ENCODE data around the gene GALNT1.

GRCh38 chr18:35578936-35579335 is 2.6 kb upstream of the GALNT1 start:
- TF ChIP-seq RAD21 (IDR thresholded peaks at IDR 0.05; ENCODE audit: low read length) (no peak), CTCF (conservative IDR thresholded peaks at IDR 0.05; ENCODE audit: low read depth, low read length) (no peak), MXI1 (IDR thresholded peaks at IDR 0.05; ENCODE audit: borderline replicate concordance, low read depth, low read length) (no peak), MAZ (IDR thresholded peaks at IDR 0.05; ENCODE audit: borderline replicate concordance, low read depth, low read length) (no peak), RFX5 (IDR thresholded peaks at IDR 0.05; ENCODE audit: low read depth, low read length) (no peak), SMC3 (IDR thresholded peaks at IDR 0.05; ENCODE audit: low read depth, low read length) (no peak), USF2 (IDR thresholded peaks at IDR 0.05; ENCODE audit: low read depth, low read length) (no peak), CHD1 (IDR thresholded peaks at IDR 0.05; ENCODE audit: low read depth, low read length) (no peak), POLR2A (IDR thresholded peaks at IDR 0.05; ENCODE audit: low read depth, low read length) (no peak), BHLHE40 (IDR thresholded peaks at IDR 0.05; ENCODE audit: low read depth, low read length) (no peak), CEBPB (IDR thresholded peaks at IDR 0.05; ENCODE audit: low read depth, low read length) (no peak)
